Measurements from ENCODE around the gene KCNC1.
A peak's percentile ranks its signal among the peaks of the same experiment; 100 is the strongest.

Gene KCNC1

GRCh38 chr11:17721242-17721999 is 13.2 kb upstream of the KCNC1 start:
- no peak overlapping the region for H3K27ac ChIP-seq
- no peak for TF ChIP-seq ZFX (IDR thresholded peaks at IDR 0.05; ENCODE audit: borderline replicate concordance)
- no peak for TF ChIP-seq CTCF (IDR thresholded peaks at IDR 0.05)

GRCh38 chr11:17722000-17722643 is 12.5 kb upstream of the KCNC1 start:
- peak; percentile 85 for TF ChIP-seq CTCF (IDR thresholded peaks at IDR 0.05)
- no peak for TF ChIP-seq ZFX (IDR thresholded peaks at IDR 0.05; ENCODE audit: borderline replicate concordance)
- no peak overlapping the region for H3K27ac ChIP-seq

- TF ChIP-seq CTCF (IDR thresholded peaks at IDR 0.05) (no peak), ZFX (IDR thresholded peaks at IDR 0.05; ENCODE audit: borderline replicate concordance) (no peak)
Observed at GRCh38 chr11:17724020-17724908, 10.3 kb upstream of the KCNC1 start.

GRCh38 chr11:17725174-17725573 is 9.4 kb upstream of the KCNC1 start:
- H3K27ac ChIP-seq: no peak overlapping the region
- TF ChIP-seq CTCF (IDR thresholded peaks at IDR 0.05) (no peak), ZFX (IDR thresholded peaks at IDR 0.05; ENCODE audit: borderline replicate concordance) (no peak)

More at GRCh38 chr11:17724020-17724908, 10.3 kb upstream of the KCNC1 start:
- no peak overlapping the region for H3K27ac ChIP-seq

- H3K27ac ChIP-seq: no peak overlapping the region
- TF ChIP-seq CTCF (IDR thresholded peaks at IDR 0.05) (no peak), ZFX (IDR thresholded peaks at IDR 0.05; ENCODE audit: borderline replicate concordance) (no peak)
Observed at GRCh38 chr11:17730137-17730536, 4.4 kb upstream of the KCNC1 start.

- TF ChIP-seq ZFX (IDR thresholded peaks at IDR 0.05; ENCODE audit: borderline replicate concordance) (no peak), CTCF (IDR thresholded peaks at IDR 0.05) (peak; percentile 94)
- H3K27ac ChIP-seq: no peak overlapping the region
Observed at GRCh38 chr11:17730608-17731462, 3.7 kb upstream of the KCNC1 start.
